GM21360 (cell line): Measurements from ENCODE around the gene RNFT1.
"Not testable (repeated sequence)": the region's sequence is repeated elsewhere in the genome, so short reads cannot be mapped to it uniquely, and the experiment has no call there.

Experiments used
- ATAC-seq: cut with Tn5 transposase; IDR thresholded peaks from one replicate; pipeline ENCODE4 v1.9.1; 2021; ENCODE audit warnings: mild to moderate bottlenecking, moderate library complexity; ENCODE audit not compliant: unreplicated experiment

The RNFT1 gene

GRCh38 chr17:59964482-59965328 is at the start of gene RNFT1:
TSS of gene RNFT1 (minus strand) at chr17:59964740. CDS start at chr17:59964663, 77 bp downstream.
- ATAC-seq = peak; percentile 68

- not testable (repeated sequence) for ATAC-seq
These were observed 44.8 kb upstream of the RNFT1 start for GRCh38 chr17:60009326-60009725.

GRCh38 chr17:60008377-60008776 is 43.8 kb upstream of the RNFT1 start:
- ATAC-seq = not testable (repeated sequence)

- no peak for ATAC-seq
These were observed 41.6 kb upstream of the RNFT1 start for GRCh38 chr17:60006160-60006559.

- not testable (repeated sequence) for ATAC-seq
These were observed 40.0 kb upstream of the RNFT1 start for GRCh38 chr17:60004561-60004960.

- not testable (repeated sequence) for ATAC-seq
These were observed 37.9 kb upstream of the RNFT1 start for GRCh38 chr17:60002405-60002804.

- ATAC-seq = not testable (repeated sequence)
These were observed 32.1 kb upstream of the RNFT1 start for GRCh38 chr17:59996608-59997007.

- not testable (repeated sequence) for ATAC-seq
These were observed 10.6 kb upstream of the RNFT1 start for GRCh38 chr17:59975166-59975565.

GRCh38 chr17:59973483-59973882 is 8.9 kb upstream of the RNFT1 start:
- not testable (repeated sequence) for ATAC-seq

- no peak for ATAC-seq
These were observed 8.2 kb upstream of the RNFT1 start for GRCh38 chr17:59972778-59973177.

- ATAC-seq = not testable (repeated sequence)
These were observed 7.2 kb upstream of the RNFT1 start for GRCh38 chr17:59971771-59972170.

GRCh38 chr17:59963738-59964481 is 630 bp downstream of the RNFT1 start:
- ATAC-seq = peak; percentile 42

- ATAC-seq = no peak
These were observed 1.7 kb downstream of the RNFT1 start for GRCh38 chr17:59962739-59963318.

GRCh38 chr17:59959574-59959973 is 5.0 kb downstream of the RNFT1 start:
- ATAC-seq = not testable (repeated sequence)

- no peak for ATAC-seq
These were observed 9.7 kb downstream of the RNFT1 start for GRCh38 chr17:59954856-59955255.

GRCh38 chr17:59950049-59950448 is 14.5 kb downstream of the RNFT1 start:
- ATAC-seq = no peak

GRCh38 chr17:59947310-59947709 is 17.2 kb downstream of the RNFT1 start:
- ATAC-seq = not testable (repeated sequence)

GRCh38 chr17:59946433-59946832 is 18.1 kb downstream of the RNFT1 start:
- not testable (repeated sequence) for ATAC-seq

GRCh38 chr17:59941131-59941530 is 23.4 kb downstream of the RNFT1 start:
- ATAC-seq = no peak

- not testable (repeated sequence) for ATAC-seq
These were observed 23.8 kb downstream of the RNFT1 start for GRCh38 chr17:59940697-59941096.

GRCh38 chr17:59933317-59933716 is 31.2 kb downstream of the RNFT1 start:
- ATAC-seq = not testable (repeated sequence)
